Stomach (tissue), 4 donors: ENCODE results near the gene AP4B1.

Source experiments
- POLR2A ChIP-seq, 4 donors: fragments of 450-650 bp; IDR thresholded peaks; one replicate each; pipeline ENCODE4 v1.6.1; 2016; ENCODE audit warnings: antibody characterized with exemption in 4 of 4, control low read depth in 2 of 4, mild to moderate bottlenecking in 1 of 4, moderate library complexity in 1 of 4
- POLR2AphosphoS5 ChIP-seq, 3 donors: sonication (generic); formaldehyde crosslinking; IDR thresholded peaks; one replicate each; pipeline ENCODE4 v1.6.1; 2016; ENCODE audit warnings: antibody characterized with exemption in 3 of 3
- TF ChIP-seq, protein P1 (sequence below), 7 experiments: fragments of 450-650 bp in 4 of 7; fragments of 200-600 bp in 3 of 7; sonication (generic) in 3 of 7; IDR thresholded peaks; one replicate each; pipeline ENCODE4 v1.5.1; 2016 to 2019; ENCODE audit warnings: antibody characterized with exemption in 7 of 7, control low read depth in 2 of 7, mild to moderate bottlenecking in 1 of 7

- TF ChIP-seq, protein P1, sequence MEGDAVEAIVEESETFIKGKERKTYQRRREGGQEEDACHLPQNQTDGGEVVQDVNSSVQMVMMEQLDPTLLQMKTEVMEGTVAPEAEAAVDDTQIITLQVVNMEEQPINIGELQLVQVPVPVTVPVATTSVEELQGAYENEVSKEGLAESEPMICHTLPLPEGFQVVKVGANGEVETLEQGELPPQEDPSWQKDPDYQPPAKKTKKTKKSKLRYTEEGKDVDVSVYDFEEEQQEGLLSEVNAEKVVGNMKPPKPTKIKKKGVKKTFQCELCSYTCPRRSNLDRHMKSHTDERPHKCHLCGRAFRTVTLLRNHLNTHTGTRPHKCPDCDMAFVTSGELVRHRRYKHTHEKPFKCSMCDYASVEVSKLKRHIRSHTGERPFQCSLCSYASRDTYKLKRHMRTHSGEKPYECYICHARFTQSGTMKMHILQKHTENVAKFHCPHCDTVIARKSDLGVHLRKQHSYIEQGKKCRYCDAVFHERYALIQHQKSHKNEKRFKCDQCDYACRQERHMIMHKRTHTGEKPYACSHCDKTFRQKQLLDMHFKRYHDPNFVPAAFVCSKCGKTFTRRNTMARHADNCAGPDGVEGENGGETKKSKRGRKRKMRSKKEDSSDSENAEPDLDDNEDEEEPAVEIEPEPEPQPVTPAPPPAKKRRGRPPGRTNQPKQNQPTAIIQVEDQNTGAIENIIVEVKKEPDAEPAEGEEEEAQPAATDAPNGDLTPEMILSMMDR (IDR thresholded peaks at IDR 0.05): no peak
- TF ChIP-seq POLR2AphosphoS5 (IDR thresholded peaks at IDR 0.05): no peak
- TF ChIP-seq POLR2A (IDR thresholded peaks at IDR 0.05): no peak
Observed at GRCh38 chr1:113937146-113937545, 32.5 kb upstream of the AP4B1 start.
